Neuronal stem cell (in vitro differentiated cells): ENCODE measurements around the gene TMED8.
"Not testable (repeated sequence)": the region's sequence is repeated elsewhere in the genome, so short reads cannot be mapped to it uniquely, and the experiment has no call there.

Source experiments
- DNase-seq: peaks from one replicate; pipeline ENCODE4 v3.0.0-alpha.2; 2013; ENCODE audit warnings: low spot score
- H2AFZ ChIP-seq: one replicate; pipeline ENCODE4 v1.6.1; 2013; ENCODE audit warnings: mild to moderate bottlenecking, low read length, inconsistent platforms
- H2AK5ac ChIP-seq: 2 replicates; pipeline ENCODE4 v1.6.1; 2013; ENCODE audit warnings: low read depth, mild to moderate bottlenecking, inconsistent platforms, low read length, moderate library complexity, mixed read lengths
- H2BK120ac ChIP-seq: 2 replicates; pipeline ENCODE4 v1.6.1; 2013; ENCODE audit warnings: low read depth, mild to moderate bottlenecking, inconsistent platforms, low read length, moderate library complexity, mixed read lengths
- H2BK12ac ChIP-seq: one replicate; pipeline ENCODE4 v1.6.1; 2013; ENCODE audit warnings: low read length, inconsistent platforms
- H2BK15ac ChIP-seq: 2 replicates; pipeline ENCODE4 v1.6.1; 2013; ENCODE audit warnings: mild to moderate bottlenecking, low read length, inconsistent platforms, mixed read lengths
- H2BK5ac ChIP-seq: one replicate; pipeline ENCODE4 v1.6.1; 2013; ENCODE audit warnings: inconsistent platforms, mild to moderate bottlenecking, low read length, moderate library complexity
- H3K14ac ChIP-seq: one replicate; pipeline ENCODE4 v1.6.1; 2013; ENCODE audit warnings: low read length, inconsistent platforms
- H3K18ac ChIP-seq: 2 replicates; pipeline ENCODE4 v1.6.1; 2013; ENCODE audit warnings: low read length, inconsistent platforms
- H3K23ac ChIP-seq: 2 replicates; pipeline ENCODE4 v1.6.1; 2013; ENCODE audit warnings: low read depth, mild to moderate bottlenecking, mixed read lengths, low read length, inconsistent platforms; ENCODE audit not compliant: poor library complexity
- H3K27ac ChIP-seq: replicated peaks from 3 replicates; pipeline ENCODE4 v1.5.1; 2013; ENCODE audit warnings: low read length, inconsistent platforms
- H3K27me3 ChIP-seq, 3 experiments: 2 replicates each; pipeline ENCODE4 v1.6.1; 2013; ENCODE audit warnings: low read length in 3 of 3, mild to moderate bottlenecking in 2 of 3, inconsistent platforms in 1 of 3, low read depth in 1 of 3, mixed read lengths in 1 of 3, moderate library complexity in 1 of 3; ENCODE audit not compliant: control insufficient read depth in 3 of 3, insufficient read depth in 3 of 3
- H3K36me3 ChIP-seq, 2 donors: replicated peaks in 1 of 2; 2 replicates each; pipeline ENCODE4 v1.6.1; 2013; ENCODE audit warnings: low read length in 2 of 2; ENCODE audit not compliant: control insufficient read depth in 2 of 2, insufficient read depth in 2 of 2
- H3K4ac ChIP-seq: 2 replicates; pipeline ENCODE4 v1.6.1; 2013; ENCODE audit warnings: inconsistent platforms, mild to moderate bottlenecking, low read length, moderate library complexity
- H3K4me1 ChIP-seq, 2 donors: 1 replicate in 1 of 2; 2 replicates in 1 of 2; pipeline ENCODE4 v1.6.1; 2013; ENCODE audit warnings: low read length in 2 of 2, low read depth in 1 of 2; ENCODE audit not compliant: control insufficient read depth in 2 of 2, insufficient read depth in 1 of 2
- H3K4me2 ChIP-seq: one replicate; pipeline ENCODE4 v1.6.1; 2013; ENCODE audit warnings: mild to moderate bottlenecking, low read length, inconsistent platforms; ENCODE audit not compliant: insufficient read depth, poor library complexity, severe bottlenecking
- H3K4me3 ChIP-seq, 2 donors: 2 replicates each; pipeline ENCODE4 v1.5.1; 2013; ENCODE audit warnings: low read length in 2 of 2, mild to moderate bottlenecking in 2 of 2, inconsistent platforms in 1 of 2, moderate library complexity in 1 of 2
- H3K79me1 ChIP-seq: one replicate; pipeline ENCODE4 v1.6.1; 2013; ENCODE audit warnings: low read depth, mild to moderate bottlenecking, inconsistent platforms, low read length, moderate library complexity
- H3K9ac ChIP-seq: one replicate; pipeline ENCODE4 v1.6.1; 2013; ENCODE audit warnings: mild to moderate bottlenecking, low read depth, low read length, inconsistent platforms; ENCODE audit not compliant: poor library complexity
- H3K9me3 ChIP-seq, 2 donors: replicated peaks in 1 of 2; 2 replicates each; pipeline versions ENCODE3 to v1.6.1; 2013; ENCODE audit warnings: low read length in 2 of 2, mild to moderate bottlenecking in 2 of 2, inconsistent platforms in 1 of 2, low read depth in 1 of 2, mixed read lengths in 1 of 2, moderate library complexity in 1 of 2; ENCODE audit not compliant: control insufficient read depth in 2 of 2, insufficient read depth in 1 of 2
- H4K8ac ChIP-seq: one replicate; pipeline ENCODE4 v1.6.1; 2013; ENCODE audit warnings: low read depth, mild to moderate bottlenecking, inconsistent platforms, low read length, moderate library complexity
- H4K91ac ChIP-seq: one replicate; pipeline ENCODE4 v1.6.1; 2013; ENCODE audit warnings: low read length, low read depth, mild to moderate bottlenecking, inconsistent platforms; ENCODE audit not compliant: poor library complexity
- WGBS, 2 donors: extraction: QIAGEN DNeasy Blood & Tissue Kit; methylation state at CpG; one replicate each; pipeline ENCODE4 v1.1.7; 2013; ENCODE audit warnings: missing lambda C conversion rate in 2 of 2, mixed read lengths in 1 of 2; ENCODE audit not compliant: insufficient read length in 2 of 2, insufficient replicate concordance in 1 of 2; ENCODE audit errors: extremely low coverage in 2 of 2; 5-methylcytosine and 5-hydroxymethylcytosine counted together

TMED8 gene

DNA sequence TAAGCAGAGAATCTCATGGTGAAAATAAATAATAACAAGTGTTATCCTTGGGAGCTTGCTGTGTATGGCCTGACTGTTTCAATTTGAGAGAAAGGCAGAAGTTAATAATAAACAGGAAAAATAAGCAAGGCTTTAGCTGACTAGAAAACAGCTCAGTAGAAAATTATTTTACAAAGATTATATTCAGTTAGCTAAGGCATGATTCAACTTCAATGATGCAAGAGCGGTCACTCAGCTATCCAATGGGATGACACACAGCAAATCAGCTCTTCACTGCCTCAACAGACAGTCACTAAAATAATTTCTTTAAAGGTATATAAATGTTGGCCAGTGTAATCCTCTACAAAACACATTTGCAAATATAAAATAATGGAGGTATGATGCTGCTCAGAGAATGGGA is 37.5 kb downstream of the TMED8 start:
- no peak overlapping the region for H3K4me3 ChIP-seq
- H2AK5ac ChIP-seq: no peak overlapping the region
- H3K27me3 ChIP-seq: no peaks in the 10 kb centered on the region
- no peak overlapping the region for H2BK15ac ChIP-seq
- H3K18ac ChIP-seq: no peak overlapping the region
- DNase-seq: no peak
- no peak overlapping the region for H3K4me2 ChIP-seq
- no peak overlapping the region for H3K27ac ChIP-seq
- no peak overlapping the region for H4K8ac ChIP-seq
- no peak overlapping the region for H4K91ac ChIP-seq
- no peak overlapping the region for H2BK5ac ChIP-seq
- no peaks in the 10 kb centered on the region for H3K9me3 ChIP-seq
- peaks cover 0 to 1% of the 10 kb centered on the region in 2 donors for H3K4me1 ChIP-seq
- no peak overlapping the region for H3K4ac ChIP-seq
- WGBS, 2 donors: no CpG with 5 or more reads among the region's 1 CpG
- H3K79me1 ChIP-seq: no peaks in the 10 kb centered on the region
- H3K36me3 ChIP-seq: peaks cover 8 to 60% of the 10 kb centered on the region in 2 donors
- H3K23ac ChIP-seq: no peak overlapping the region
- H2BK120ac ChIP-seq: no peak overlapping the region
- H2BK12ac ChIP-seq: no peak overlapping the region
- H3K14ac ChIP-seq: no peak overlapping the region
- H2AFZ ChIP-seq: no peak overlapping the region
- no peak overlapping the region for H3K9ac ChIP-seq

DNA sequence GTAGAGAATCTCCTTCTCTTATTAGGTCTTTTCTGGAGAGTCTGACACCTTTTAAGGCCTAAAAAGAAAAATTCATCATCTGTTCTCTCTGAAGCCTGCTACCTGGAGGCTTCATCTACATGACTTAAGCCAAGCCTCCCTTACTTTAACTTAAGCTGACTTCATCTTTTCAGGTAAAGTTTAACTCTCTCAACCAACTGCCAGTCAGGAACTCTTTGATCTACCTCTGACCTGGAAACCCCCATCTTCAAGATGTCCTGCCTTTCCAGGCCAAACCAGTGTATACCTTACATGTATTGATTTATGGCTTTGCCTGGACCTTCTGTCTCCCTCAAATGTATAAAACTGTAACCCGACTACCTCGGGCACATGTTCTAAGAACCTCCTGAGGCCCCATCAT is 38.6 kb downstream of the TMED8 start:
- Histone ChIP-seq H3K4ac (no peak overlapping the region), H3K23ac (no peak overlapping the region), H2BK12ac (no peak overlapping the region), H2BK15ac (no peak overlapping the region), H3K27me3 (no peaks in the 10 kb centered on the region), H4K91ac (no peak overlapping the region), H3K18ac (no peak overlapping the region), H2AK5ac (no peak overlapping the region), H3K27ac (no peak overlapping the region), H3K4me1 (no peaks in the 10 kb centered on the region), H3K9ac (no peak overlapping the region), H4K8ac (no peak overlapping the region), H3K36me3 (peaks cover 8 to 54% of the 10 kb centered on the region in 2 donors), H2BK5ac (no peak overlapping the region), H2AFZ (no peak overlapping the region), H3K4me3 (no peak overlapping the region), H3K14ac (no peak overlapping the region), H3K4me2 (no peak overlapping the region), H3K79me1 (no peaks in the 10 kb centered on the region), H3K9me3 (no peaks in the 10 kb centered on the region), H2BK120ac (no peak overlapping the region)
- no peak for DNase-seq
- no CpG with 5 or more reads among the region's 2 CpGs for WGBS, 2 donors

DNA sequence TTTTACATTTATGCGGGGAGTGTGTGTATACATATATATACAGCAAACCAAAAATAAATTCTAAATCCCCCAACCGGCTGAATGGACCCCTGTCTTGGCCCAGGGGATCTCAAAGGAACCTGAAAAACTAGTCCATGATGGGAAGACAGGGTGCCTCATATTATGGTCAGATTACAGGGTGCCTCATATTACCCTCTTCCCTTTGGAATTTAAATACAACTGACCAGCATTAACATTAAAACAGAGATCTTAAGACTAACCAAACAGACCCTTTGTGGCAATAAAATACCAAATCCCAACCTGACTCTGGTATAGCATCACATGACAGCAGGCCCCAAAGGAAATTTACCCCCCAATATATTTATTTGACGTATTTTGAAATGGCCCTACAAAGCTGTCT is 39.0 kb downstream of the TMED8 start:
- H2BK120ac ChIP-seq: no peak overlapping the region
- no peak overlapping the region for H3K27ac ChIP-seq
- no peak overlapping the region for H2BK12ac ChIP-seq
- H2BK15ac ChIP-seq: no peak overlapping the region
- H3K18ac ChIP-seq: no peak overlapping the region
- no peak overlapping the region for H2BK5ac ChIP-seq
- no peaks in the 10 kb centered on the region for H3K9me3 ChIP-seq
- peaks cover 8 to 50% of the 10 kb centered on the region in 2 donors for H3K36me3 ChIP-seq
- no CpG with 5 or more reads among the region's 3 CpGs for WGBS, 2 donors
- DNase-seq: no peak
- no peak overlapping the region for H3K4me3 ChIP-seq
- no peaks in the 10 kb centered on the region for H3K27me3 ChIP-seq
- no peak overlapping the region for H4K91ac ChIP-seq
- no peaks in the 10 kb centered on the region for H3K4me1 ChIP-seq
- H3K9ac ChIP-seq: no peak overlapping the region
- H3K23ac ChIP-seq: no peak overlapping the region
- H4K8ac ChIP-seq: no peak overlapping the region
- no peak overlapping the region for H2AK5ac ChIP-seq
- no peak overlapping the region for H3K4me2 ChIP-seq
- H3K4ac ChIP-seq: no peak overlapping the region
- no peak overlapping the region for H3K14ac ChIP-seq
- H3K79me1 ChIP-seq: no peaks in the 10 kb centered on the region
- H2AFZ ChIP-seq: no peak overlapping the region

DNA sequence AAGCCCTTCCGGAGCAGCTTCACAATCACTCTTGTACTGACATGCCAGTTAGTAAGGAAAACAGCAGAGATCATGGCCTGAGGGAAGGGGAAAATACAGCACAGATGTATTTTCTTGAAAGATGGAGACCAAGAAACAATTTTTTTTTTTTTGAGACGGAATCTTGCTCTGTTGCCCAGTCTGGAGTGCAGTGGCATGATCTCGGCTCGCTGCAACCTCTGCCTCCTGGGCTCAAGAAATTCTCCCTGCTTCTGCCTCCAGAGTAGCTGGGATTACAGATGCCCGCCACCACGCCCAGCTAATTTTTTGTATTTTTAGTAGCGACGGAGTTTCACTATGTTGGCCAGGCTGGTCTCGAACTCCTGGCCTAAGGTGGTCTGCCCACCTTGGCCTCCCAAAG is 39.6 kb downstream of the TMED8 start:
- H3K23ac ChIP-seq, H2BK12ac ChIP-seq, DNase-seq, H3K27ac ChIP-seq, H2AK5ac ChIP-seq, H3K4ac ChIP-seq, H3K9ac ChIP-seq, H2BK5ac ChIP-seq, H2AFZ ChIP-seq, H2BK15ac ChIP-seq, H3K4me3 ChIP-seq, H3K79me1 ChIP-seq, H3K4me2 ChIP-seq, H3K4me1 ChIP-seq, H4K8ac ChIP-seq, H4K91ac ChIP-seq, H3K14ac ChIP-seq, H3K18ac ChIP-seq, H3K27me3 ChIP-seq, H2BK120ac ChIP-seq, H3K9me3 ChIP-seq: not testable (repeated sequence)
- H3K36me3 ChIP-seq: peaks cover 8 to 44% of the 10 kb centered on the region in 2 donors
- no CpG with 5 or more reads among the region's 9 CpGs for WGBS, 2 donors
